Stimulated activated CD4-positive, alpha-beta T cell treated with anti-CD3 and anti-CD28 coated beads, Interleukin-1b, Interleukin-23, amount 100 ng/mL, for 1 hour (primary cell): ENCODE data around the gene TTF2.

ENCODE experiments used
- DNase-seq, 2 donors: peaks; one replicate each; pipeline ENCODE4 v3.0.0-alpha.2; 2020; ENCODE audit warnings: low read depth in 2 of 2

Gene TTF2

DNA sequence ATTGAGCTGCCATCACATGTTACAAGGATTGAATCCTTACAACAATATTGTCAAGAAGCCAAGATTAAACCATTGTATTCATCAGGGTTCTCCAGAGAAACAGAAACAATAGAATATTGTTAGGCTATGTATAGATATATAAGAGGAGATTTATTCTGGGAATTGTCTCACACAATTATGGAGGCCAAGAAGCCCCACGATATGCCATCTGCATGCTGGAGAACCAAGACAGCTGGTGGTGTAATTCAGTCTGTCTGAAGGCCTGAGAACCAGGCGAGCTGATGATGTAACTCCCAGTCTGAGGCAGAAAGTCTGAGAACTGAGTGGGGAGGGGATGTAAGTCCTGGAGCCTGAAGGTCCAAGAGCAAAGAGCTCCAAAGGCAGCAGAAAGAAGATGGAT is 14.5 kb upstream of the TTF2 start:
- DNase-seq, result no peak

DNA sequence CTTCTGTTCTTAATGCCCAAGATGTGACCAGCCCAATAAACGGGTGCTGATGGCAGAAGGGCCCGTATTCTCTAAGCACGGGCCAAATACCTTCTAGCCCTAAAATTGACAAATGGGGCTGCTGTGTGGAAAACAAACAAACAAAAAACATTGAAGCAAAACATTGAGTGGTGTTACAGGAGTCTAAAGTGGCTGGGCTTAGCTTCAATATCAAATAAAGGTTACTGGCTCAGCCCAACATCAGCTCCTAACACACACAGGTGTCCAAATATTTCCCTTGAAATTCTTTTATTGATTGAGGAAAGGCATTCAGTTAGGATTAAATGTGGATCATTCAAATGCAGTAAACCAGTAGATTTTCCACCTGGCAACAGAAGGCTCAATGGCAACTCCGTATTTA is 13.3 kb upstream of the TTF2 start:
- DNase-seq, result no peak

DNA sequence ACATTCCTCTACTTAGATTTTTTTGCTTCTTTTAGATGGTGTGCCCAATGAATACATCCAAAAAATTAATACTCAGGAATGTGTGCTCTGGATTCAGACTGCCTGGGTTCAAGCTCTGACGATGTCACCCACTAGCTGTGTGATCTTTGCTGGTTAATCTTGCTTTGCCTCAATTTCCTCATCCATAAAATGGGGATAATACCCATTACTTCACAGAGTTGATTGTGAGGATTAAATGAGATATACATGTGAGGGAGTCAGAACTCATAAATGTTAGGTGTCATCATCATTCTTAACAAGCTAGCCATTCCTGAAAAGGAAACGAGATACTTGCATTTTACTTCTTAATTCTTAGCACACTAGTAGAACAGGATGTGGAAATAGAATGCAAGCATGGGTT is 12.9 kb upstream of the TTF2 start:
- DNase-seq, result no peak

DNA sequence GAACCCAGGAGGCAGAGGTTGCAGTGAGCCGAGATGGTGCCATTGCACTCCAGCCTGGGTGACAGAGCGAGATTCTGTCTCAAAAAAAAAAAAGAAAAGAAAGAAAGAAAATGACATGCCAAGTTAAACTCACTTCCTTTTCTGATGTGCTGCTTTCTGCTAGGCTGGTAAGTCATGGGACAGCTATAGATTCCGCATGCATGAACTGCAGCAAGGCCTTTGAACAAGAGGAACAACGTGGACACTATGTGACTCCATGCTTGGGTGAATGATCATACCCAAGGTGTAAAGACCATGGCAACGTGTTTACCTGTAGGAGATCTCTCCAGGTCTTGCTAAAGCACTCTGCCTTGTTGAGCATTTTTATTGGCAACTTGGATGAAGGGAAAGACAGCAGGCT is 10.3 kb upstream of the TTF2 start:
- no peak for DNase-seq

DNA sequence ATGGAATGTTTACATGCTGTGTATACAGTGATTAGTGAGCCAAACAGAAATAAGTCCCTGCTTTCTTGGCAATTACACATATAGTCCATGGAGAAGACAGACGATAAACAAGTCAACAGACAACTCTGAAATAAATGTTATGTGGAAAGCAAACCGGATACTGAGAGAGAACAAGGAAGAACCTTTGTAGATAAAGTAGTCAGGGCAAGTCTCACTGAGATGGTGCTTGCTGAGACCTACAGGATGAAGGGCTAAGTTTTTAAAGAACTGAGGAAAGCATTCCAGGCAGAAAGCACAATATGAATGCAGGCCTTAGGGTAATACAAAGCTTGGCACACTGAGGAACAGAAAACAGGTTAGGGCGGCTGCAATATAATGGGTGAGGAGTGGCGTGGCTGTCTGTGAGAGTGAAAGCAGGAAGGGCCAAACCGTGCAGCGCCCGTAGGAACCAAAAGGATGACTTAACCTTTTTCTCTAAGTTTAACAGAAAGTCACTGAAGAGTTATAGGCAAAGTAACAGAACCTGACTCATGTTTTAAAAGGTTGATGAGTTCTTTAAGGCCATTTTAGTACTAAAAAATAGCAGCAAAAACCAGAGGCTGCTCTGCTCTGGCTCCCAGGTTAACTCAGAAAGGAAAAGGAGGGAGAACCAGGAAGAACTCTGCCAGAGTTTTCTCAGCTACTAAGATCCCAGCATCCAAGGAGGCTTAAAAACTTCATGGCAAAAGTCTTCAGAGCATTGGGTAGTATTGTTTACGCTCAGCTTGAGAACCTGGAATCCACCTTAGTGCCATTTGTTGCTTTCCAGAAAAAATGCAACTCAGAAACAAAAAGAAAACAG is 8.7 kb upstream of the TTF2 start:
- no peak for DNase-seq

DNA sequence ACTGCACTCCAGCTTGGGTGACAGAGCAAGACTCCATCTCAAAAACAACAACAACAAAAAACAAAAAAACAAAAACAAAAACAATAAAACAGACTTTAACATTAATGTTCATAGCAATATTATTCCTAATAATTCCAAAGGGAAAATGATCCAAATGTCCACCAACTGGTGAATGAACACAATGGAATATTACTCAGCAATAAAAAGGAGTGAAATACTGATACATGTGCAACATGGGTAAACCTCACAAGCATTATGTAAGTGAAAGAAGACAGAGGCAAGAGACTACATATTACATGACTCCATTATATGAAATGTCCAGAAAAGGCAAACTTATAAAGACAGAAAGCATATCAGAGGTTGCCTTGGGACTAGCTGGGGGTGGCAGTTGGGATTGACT is 6.1 kb upstream of the TTF2 start:
- no peak for DNase-seq

DNA sequence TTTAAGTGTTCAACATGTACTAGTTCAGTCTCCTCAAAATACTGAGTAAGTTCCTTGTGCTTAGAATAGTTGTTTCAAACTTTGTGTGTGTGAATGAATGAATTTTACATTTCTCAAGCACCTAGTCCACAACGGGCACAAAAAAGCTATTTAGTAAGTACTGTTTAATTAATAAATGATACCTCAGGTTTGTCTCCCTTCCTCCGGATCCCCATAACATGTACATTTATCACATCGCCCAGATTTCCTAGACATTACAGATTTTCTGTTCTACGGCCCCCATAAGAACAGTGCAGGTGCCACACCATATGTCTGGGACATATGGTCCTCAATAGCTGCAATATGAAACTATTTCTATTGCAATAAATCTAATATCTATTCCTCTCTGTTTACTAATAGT is 1.3 kb upstream of the TTF2 start:
- DNase-seq, result no peak

DNA sequence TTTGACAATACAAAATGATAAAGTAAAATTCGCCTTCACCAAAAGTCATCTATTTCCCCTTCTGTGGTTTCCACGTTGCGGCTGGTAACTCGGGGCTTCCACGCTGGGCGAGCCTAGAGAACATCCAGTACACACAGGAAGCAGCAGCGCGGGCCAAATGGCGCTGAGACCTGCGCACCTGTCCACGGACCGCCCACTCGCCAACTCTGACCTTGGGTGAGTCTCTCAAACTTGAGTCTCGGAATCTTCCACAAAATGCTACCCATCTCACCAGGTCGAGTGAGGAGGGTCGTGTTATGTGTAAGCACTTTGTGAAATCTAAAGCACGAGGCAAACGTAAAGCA is 820 bp upstream of the TTF2 start:
- peak in 1 of 2 donors; percentile 23 for DNase-seq

DNA sequence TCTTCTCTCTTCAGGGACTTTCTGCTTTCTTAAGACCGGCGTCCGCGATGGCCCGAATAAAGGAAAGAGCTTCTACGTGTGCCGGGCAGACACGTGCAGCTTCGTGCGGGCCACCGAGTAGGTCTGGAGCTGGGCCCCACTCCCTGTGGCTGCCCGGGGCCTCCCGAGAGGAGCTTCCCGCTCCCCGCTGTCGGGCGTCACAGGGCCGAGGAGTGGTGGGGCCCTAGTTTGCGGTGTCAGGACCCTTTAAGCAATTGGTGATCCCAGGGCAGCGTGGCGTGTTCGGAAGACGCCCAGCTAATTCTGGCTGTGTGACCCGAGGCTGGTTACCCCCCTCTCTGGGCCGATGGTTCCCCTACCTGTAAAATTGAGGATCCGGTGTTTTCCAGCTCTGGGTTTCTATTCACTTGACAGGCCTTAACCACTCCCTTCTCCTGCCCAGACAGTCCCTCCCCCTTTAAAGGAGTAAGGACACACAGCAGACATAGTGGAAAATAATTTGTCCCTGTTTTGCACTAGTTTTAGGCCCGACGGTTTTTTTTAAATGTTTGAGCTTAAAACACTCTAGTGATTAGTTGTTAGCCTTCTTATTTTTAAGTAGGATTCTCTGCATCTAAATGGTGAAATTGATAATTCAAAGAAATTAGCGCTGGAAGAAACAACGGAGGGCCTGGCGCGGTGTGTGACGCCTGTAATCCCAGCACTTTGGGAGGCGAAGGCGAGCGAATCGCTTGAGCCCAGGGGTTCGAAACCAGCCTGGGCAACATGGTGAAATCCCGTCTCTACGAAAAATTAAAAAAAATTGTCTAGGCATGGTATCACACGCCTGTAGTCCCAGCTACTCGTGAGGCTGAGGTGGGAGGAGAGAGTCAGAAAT is 553 bp downstream of the TTF2 start:
- DNase-seq, result no peak

DNA sequence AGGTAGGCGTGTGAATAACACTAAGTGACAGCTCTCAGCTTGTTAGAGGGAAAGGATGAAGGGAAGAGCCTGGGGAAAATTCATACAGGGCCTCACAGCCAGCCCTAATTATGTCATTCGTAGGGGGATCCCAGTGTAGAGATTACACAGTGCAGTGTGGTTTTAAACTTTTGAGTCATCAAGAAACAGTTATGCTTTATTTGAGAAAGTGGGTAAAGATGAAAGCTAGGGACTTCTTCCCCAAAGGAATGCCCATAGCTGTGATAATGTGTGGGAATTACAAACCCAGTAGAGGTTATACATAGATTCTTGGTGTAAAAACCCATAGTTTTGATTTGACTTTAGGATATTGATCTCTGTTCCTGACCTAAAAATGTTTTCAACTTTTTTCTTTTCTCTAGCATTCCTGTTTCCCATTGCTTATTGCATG is 1.9 kb downstream of the TTF2 start:
- DNase-seq, result no peak

DNA sequence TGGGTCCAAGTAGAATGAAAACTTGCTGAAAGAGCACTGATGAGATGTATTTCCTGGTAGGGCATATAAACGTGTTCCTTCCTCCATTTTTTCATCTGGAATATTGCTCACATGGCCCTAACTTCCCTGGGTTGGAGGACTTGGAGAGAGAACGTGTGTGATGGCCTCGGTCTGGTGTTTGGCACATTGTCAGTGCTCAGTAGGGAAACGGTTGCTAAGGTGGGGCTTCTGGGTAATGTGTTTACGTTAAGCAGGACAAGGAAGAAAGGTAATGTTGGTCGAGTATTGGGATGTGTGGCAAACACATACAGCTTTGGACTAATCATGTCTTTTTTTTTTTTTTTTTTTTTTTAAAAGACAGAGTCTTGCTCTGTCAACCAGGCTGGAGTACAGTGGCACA is 6.2 kb downstream of the TTF2 start:
- no peak for DNase-seq

DNA sequence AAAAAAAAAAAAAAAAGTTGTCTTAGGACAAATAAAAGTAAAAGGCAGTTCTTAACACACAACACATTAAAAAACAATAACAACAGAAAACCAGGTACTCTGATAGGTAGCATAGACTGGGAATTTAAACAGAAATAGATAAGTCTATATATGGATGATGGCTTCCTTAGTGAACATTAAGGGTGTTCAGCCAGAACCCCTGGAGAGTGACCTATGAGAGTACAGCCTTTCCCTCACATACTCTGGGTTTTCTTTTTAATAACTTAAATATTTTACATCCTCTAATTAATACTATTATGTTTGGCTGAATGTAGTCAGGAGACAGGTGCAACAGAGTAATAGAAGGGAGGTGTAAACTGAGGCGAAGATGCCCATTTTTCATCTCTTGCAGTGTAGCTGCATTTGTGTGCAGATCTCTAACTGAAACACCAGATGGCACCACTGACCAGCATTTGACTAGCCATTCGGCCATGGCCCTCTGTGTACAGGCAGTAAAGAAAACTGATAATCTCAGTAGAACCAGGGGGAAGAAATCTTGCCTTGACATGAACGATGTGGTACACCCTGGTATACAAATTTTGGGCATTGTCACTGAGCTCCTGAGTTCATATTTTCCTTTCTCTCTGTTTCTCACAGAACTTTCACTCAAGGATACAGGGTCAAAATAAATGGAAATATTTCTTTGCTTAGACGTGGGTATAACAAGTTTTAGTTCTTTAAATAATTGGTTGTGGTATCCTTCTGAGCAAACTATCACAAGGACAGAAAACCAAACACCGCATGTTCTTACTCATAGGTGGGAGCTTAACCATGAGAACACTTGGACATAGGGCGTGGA is 7.6 kb downstream of the TTF2 start:
- no peak for DNase-seq

DNA sequence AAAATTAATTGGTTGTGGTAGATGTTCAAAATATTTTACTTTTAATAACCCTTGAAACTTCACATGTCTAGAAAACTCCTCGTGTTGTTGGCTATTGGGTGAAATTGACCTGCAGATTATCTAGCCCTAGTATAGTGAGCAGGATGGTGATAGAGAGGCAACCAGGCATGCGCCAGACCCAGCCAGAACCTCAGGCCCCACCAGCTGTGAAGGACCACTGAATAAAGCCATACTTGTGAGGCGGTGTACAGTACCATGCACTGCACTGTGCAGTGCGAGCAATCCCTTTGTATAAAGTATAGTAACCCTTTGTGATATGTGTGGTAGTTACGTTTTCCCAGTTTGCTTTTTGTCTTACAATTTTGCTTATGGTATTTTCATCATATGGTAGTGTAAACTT is 8.5 kb downstream of the TTF2 start:
- no peak for DNase-seq

DNA sequence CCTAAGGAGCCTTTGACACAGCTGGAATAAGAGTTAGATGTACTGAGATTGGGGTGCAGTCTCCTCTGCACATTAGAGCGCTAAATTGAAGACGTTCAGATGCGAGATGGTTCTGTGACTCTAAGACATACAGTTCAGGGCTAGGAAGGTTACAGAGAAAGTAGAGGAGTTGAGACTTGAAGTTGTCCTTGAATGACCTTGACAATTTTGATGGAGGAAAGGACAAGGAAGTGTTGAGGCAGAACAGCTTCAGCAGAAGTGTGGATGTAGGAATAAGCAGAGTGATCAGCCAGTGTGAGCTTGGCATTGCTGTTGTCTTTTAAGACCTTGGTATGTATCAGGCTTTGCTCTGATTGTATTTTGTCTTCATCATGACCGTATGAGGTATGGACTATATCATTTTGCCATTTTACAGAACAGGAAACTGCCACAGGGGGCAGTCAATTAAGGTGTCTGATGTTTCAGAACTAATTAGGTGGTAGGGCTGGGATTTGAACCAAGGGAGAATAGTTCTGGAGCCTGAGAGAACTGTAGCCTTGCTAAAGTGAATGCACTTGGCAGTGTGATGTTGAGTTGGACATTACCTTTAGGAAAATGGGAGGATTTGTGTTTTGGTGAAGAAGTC is 9.2 kb downstream of the TTF2 start:
- DNase-seq, result no peak

DNA sequence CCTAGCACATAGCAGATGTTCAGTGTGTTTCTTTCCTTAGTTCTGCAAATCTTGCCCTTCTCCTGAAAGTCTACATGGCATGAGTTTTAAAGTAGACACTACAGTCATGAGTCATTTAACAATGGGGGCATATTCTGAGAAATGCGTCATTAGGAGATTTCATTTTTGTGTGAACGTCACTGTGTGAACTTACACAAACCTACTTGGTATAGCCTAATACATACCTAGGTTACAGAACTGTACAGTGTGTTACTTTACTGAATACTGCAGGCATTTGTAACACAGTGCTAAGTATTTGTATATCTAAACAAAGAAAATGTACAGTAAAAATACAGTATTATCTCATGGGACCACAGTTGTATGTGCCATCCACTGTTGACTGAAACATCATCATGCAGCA is 10.0 kb downstream of the TTF2 start:
- no peak for DNase-seq

DNA sequence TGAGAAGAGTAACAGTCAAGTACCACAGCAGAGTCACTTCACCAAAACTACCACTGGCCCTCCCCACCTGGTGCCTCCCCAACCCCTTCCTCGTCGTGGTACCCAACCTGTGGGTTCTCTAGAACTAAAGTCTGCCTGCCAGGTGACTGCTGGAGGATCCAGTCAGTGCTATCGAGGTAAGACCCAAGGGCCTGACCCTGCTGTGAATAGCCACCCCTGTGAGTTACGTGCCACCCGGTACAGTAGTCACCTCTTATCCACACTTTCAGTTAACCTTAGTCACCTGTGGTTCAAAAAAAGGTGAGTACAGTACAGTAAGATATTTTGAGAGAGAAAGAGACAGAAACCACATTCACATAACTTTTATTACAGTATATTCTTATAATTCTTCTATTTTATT is 16.5 kb downstream of the TTF2 start:
- DNase-seq, result no peak

DNA sequence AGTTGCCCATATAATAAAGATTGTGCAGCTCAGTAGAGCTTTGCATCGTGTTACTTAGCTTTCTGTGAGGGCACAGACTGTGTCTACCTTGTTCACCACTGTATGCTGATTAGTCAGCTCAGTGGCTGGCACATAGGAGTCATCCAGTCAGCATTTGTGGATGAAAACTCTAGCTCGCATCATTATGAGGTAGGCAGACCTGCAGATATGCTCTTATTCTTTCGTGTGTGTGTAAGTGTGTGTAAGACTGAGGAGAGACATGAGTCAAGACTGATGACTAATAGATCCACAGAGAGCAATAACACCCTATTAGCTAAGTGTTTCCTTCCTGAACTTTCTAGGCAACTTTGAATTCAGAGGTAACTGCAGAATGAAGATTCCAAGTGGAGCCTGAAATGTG is 17.1 kb downstream of the TTF2 start:
- no peak for DNase-seq

DNA sequence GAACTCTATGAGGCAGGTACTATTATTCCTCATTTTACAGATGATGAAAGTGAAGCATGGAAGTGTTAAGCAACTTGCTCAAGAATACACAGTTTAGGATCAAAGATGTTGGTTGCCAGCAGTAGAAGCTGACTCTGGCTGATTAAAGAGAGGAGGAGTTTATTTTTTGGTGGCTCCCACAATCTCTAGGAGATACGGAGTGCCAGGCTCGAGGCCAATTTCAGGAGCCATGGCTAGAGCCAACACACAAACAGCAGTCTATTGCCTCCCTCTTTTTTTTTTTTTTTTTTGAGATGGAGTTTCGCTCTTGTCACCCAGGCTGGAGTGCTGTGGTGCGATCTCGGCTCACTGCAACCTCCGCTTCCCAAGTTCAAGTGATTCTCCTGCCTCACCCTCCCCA is 19.6 kb downstream of the TTF2 start:
- no peak for DNase-seq

DNA sequence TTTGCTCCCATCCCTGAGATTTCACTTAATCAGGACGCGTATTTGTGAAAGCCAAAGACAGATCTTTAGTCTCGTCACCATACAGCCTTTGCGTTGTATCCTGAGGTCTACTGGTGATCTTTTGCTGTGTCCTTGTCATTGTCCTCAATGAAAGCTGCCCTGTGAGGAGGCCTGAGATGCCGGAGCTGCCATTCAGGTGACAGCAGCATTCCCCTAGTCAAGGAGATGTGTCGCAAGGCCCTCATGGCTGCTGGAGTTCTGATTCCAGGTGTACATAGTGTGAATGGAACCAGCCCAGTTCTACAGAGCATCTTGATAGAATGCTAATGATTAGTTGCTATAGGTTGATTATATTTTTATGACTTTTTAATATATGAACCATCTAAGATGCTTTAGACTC is 24.1 kb downstream of the TTF2 start:
- no peak for DNase-seq

DNA sequence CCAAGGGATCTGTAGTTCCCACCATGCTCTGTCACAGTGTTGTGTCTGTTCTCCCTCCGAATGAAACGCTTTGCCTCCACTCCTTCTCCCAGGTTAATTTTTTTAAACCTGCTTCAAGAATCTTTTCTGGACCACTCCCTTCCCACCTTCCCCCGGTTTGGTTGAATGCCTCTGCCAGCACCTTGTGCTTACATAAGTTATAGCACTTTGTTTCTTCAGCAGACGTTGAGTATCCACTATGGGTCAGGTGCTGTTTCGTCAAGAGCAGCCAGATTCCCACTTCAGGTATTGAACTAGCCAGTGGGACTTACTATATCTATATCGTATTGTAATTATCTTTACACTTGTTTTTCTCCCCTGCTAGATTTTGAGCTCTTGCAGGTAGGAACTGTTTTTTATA is 27.6 kb downstream of the TTF2 start:
- no peak for DNase-seq

DNA sequence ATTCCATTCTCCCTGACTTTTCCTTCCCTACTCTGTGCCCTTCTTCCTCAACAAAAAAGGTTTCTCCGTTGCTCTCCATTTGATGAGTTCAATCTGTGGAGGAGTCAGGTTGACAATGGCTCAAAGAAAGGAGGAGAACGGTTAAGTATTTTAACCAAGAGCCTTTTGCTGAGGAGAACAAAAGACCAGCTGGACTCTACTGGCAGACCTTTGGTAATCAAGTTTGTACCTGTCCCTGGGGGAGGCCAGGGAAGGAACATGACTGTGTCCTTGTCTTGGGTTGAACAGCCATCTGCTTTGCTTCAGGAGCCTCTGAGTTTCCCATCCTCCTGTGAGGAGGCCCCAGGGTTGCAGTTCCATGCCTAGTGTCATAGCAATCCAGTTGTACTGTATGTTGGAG is 29.9 kb downstream of the TTF2 start:
- DNase-seq, result no peak

DNA sequence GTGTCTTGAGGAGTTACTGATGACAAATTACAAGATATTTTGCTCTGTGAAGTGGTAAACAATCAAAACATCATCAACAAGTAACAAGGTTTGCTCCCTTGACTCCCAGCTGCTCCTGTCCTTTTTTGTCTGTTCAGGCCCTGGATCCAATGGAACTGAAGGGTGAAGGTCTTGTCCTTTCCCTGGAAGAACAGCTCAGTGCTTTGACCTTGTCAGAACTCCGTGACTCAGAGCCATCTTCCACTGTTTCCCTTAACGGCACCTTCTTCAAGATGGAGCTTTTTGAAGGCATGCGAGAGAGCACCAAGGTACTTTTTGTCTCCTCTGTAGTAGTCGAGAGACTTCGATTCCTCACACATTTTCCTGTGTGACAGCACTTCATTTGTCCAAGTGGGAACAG is 32.5 kb downstream of the TTF2 start:
- DNase-seq, result no peak
